ENCODE measurements around the gene CUBN.

DNA sequence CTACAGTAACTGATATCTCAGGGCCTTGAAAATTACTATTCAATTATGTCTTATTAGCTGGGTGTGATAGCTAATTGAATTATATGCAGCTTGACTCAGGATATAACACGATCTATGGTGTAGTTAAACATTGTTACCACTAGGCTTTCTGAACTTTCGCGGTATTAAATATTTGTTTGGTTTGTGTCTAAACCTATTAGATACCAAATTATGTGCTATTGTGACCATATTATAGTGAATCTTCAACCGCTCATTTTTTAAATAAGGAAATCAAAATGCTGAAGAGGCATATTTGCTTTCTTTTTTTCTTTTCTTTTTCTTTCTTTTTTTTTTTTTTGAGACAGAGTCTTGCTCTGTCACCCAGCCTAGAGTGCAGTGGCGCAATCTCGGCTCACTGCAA, 213.1 kb downstream of the CUBN start:
- TF ChIP-seq, protein P1, sequence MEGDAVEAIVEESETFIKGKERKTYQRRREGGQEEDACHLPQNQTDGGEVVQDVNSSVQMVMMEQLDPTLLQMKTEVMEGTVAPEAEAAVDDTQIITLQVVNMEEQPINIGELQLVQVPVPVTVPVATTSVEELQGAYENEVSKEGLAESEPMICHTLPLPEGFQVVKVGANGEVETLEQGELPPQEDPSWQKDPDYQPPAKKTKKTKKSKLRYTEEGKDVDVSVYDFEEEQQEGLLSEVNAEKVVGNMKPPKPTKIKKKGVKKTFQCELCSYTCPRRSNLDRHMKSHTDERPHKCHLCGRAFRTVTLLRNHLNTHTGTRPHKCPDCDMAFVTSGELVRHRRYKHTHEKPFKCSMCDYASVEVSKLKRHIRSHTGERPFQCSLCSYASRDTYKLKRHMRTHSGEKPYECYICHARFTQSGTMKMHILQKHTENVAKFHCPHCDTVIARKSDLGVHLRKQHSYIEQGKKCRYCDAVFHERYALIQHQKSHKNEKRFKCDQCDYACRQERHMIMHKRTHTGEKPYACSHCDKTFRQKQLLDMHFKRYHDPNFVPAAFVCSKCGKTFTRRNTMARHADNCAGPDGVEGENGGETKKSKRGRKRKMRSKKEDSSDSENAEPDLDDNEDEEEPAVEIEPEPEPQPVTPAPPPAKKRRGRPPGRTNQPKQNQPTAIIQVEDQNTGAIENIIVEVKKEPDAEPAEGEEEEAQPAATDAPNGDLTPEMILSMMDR (conservative IDR thresholded peaks at IDR 0.05) = 0 out of 2 replicates have a peak, but pooled peaks have one; percentile 20
- TF ChIP-seq EZH2 (IDR thresholded peaks at IDR 0.05; ENCODE audit: low read depth) = no peak
